Loucy (cell line): ENCODE data around the gene TACC2.

Experiments
- H2AFZ ChIP-seq: fragments of 200-600 bp; sonication (generic); 2 replicates; pipeline ENCODE4 v1.6.0; 2016; ENCODE audit warnings: antibody characterized with exemption, mild to moderate bottlenecking, low read length, moderate library complexity
- H3F3A ChIP-seq: fragments of 200-600 bp; 2 replicates; pipeline ENCODE4 v1.6.0; 2016; ENCODE audit warnings: antibody characterized with exemption, low read depth, mild to moderate bottlenecking
- H3K27me3 ChIP-seq: fragments of 200-600 bp; sonication (generic); 2 replicates; pipeline ENCODE4 v1.6.1; 2014; ENCODE audit warnings: low read length, mild to moderate bottlenecking; ENCODE audit not compliant: insufficient read depth, poor library complexity, severe bottlenecking
- H3K36me3 ChIP-seq: fragments of 200-600 bp; sonication (generic); 2 replicates; pipeline ENCODE4 v1.6.1; 2016; ENCODE audit warnings: low read length; ENCODE audit not compliant: insufficient read depth
- H3K4me1 ChIP-seq: fragments of 200-600 bp; sonication (generic); 2 replicates; pipeline ENCODE4 v1.5.1; 2014; ENCODE audit warnings: low read length, mild to moderate bottlenecking; ENCODE audit not compliant: insufficient read depth, poor library complexity, severe bottlenecking
- H3K4me2 ChIP-seq: fragments of 200-600 bp; sonication (generic); 2 replicates; pipeline ENCODE4 v1.6.0; 2014; ENCODE audit warnings: antibody characterized with exemption, low read length, low read depth, mild to moderate bottlenecking; ENCODE audit not compliant: poor library complexity, severe bottlenecking
- H3K4me3 ChIP-seq: fragments of 200-600 bp; sonication (generic); 2 replicates; pipeline ENCODE4 v1.5.1; 2014; ENCODE audit warnings: low read length, mild to moderate bottlenecking, mixed read lengths; ENCODE audit not compliant: poor library complexity, severe bottlenecking
- H3K79me2 ChIP-seq: fragments of 200-600 bp; sonication (generic); 2 replicates; pipeline ENCODE4 v1.6.1; 2014; ENCODE audit warnings: low read length; ENCODE audit not compliant: insufficient read depth
- H3K9ac ChIP-seq: fragments of 200-600 bp; sonication (generic); 2 replicates; pipeline ENCODE4 v1.6.0; 2014; ENCODE audit warnings: mild to moderate bottlenecking, low read depth, low read length, moderate library complexity; ENCODE audit not compliant: poor library complexity, severe bottlenecking
- H3K9me2 ChIP-seq: fragments of 200-600 bp; sonication (generic); replicated peaks from 2 replicates; pipeline ENCODE4 v1.6.1; 2016; ENCODE audit warnings: low read depth, low read length, mixed read lengths
- H3K9me3 ChIP-seq: fragments of 200-600 bp; sonication (generic); 2 replicates; pipeline ENCODE4 v1.6.1; 2014; ENCODE audit warnings: mild to moderate bottlenecking, antibody characterized with exemption, low read length, low read depth; ENCODE audit not compliant: insufficient read depth
- H4K20me1 ChIP-seq: fragments of 200-600 bp; sonication (generic); 2 replicates; pipeline ENCODE4 v1.6.0; 2014; ENCODE audit warnings: antibody characterized with exemption, low read length, mild to moderate bottlenecking; ENCODE audit not compliant: insufficient read depth, poor library complexity, severe bottlenecking
- EZH2phosphoT487 ChIP-seq: fragments of 200-600 bp; IDR thresholded peaks from 2 replicates; pipeline ENCODE4 v1.6.1; 2018; ENCODE audit warnings: antibody characterized with exemption, mild to moderate bottlenecking, moderate library complexity, borderline replicate concordance
- TF ChIP-seq, protein P1 (sequence below): fragments of 200-600 bp; sonication (generic); conservative IDR thresholded peaks from 2 replicates; pipeline ENCODE4 v1.5.1; 2014; ENCODE audit warnings: mild to moderate bottlenecking, antibody characterized with exemption, low read length

TACC2 gene

GRCh38 chr10:122050811-122051210, 61.8 kb downstream of the TACC2 start:
- Histone ChIP-seq H3F3A (no peaks in the 10 kb centered on the region), H3K9me2 (no peaks in the 10 kb centered on the region), H3K9me3 (peaks cover 8% of the 10 kb centered on the region; the same call in 1 of the 2 replicates), H3K79me2 (no peaks in the 10 kb centered on the region), H3K27me3 (no peaks in the 10 kb centered on the region), H3K4me1 (no peaks in the 10 kb centered on the region), H3K4me2 (no peak overlapping the region), H3K9ac (no peak overlapping the region), H2AFZ (no peak overlapping the region), H4K20me1 (no peaks in the 10 kb centered on the region), H3K36me3 (no peaks in the 10 kb centered on the region), H3K4me3 (no peak overlapping the region)
- TF ChIP-seq, protein P1, sequence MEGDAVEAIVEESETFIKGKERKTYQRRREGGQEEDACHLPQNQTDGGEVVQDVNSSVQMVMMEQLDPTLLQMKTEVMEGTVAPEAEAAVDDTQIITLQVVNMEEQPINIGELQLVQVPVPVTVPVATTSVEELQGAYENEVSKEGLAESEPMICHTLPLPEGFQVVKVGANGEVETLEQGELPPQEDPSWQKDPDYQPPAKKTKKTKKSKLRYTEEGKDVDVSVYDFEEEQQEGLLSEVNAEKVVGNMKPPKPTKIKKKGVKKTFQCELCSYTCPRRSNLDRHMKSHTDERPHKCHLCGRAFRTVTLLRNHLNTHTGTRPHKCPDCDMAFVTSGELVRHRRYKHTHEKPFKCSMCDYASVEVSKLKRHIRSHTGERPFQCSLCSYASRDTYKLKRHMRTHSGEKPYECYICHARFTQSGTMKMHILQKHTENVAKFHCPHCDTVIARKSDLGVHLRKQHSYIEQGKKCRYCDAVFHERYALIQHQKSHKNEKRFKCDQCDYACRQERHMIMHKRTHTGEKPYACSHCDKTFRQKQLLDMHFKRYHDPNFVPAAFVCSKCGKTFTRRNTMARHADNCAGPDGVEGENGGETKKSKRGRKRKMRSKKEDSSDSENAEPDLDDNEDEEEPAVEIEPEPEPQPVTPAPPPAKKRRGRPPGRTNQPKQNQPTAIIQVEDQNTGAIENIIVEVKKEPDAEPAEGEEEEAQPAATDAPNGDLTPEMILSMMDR: no peak
- TF ChIP-seq EZH2phosphoT487: no peak

DNA sequence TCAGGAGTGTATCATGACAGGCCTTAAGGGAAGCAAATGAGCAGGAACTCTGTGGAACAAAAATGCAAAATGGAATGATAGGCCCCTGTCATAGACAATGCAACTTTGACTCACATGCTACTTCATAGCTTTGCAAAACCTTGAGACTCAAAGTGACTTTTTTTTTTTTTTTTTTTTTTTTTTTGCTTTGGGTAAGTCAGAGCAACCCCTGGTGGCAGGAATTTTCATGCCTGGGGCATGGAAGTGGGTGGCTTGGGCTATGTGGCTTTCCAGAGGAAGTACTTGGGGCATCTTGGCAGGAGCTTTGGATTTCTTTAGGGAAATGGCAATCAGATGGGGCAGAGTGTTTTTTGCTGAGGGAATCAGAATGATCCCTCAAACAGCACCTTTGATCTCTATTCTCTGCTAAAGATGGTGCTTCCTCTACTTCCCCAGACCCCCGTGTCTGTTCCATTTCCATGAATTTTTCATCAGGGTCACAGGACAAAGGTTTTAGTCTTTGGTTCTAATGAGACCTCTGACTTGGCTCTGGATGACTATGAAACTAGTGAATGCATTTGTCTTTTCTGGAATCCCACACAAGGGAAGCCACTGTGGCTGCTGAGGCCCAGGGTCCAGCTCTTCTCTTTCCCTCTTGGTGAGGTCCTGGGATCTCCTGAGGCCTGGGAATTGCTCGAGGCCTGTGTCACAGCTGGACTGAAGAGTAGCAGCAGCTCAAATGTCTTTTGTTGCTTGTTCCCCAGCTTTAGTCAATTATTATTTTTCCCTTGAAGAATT, 62.8 kb downstream of the TACC2 start:
- Histone ChIP-seq H3K9me3 (peaks cover 8% of the 10 kb centered on the region; the same call in 1 of the 2 replicates), H3K4me1 (no peaks in the 10 kb centered on the region), H3K9me2 (no peaks in the 10 kb centered on the region), H3K79me2 (no peaks in the 10 kb centered on the region), H2AFZ (no peak overlapping the region), H3K4me3 (no peak overlapping the region), H3K27me3 (no peaks in the 10 kb centered on the region), H3K4me2 (no peak overlapping the region), H3F3A (no peaks in the 10 kb centered on the region), H4K20me1 (no peaks in the 10 kb centered on the region), H3K9ac (no peak overlapping the region), H3K36me3 (no peaks in the 10 kb centered on the region)
- TF ChIP-seq, protein P1: no peak
- no peak for TF ChIP-seq EZH2phosphoT487

GRCh38 chr10:122052701-122053100, 63.7 kb downstream of the TACC2 start:
- Histone ChIP-seq H3K4me2 (no peak overlapping the region), H3K27me3 (no peaks in the 10 kb centered on the region), H3K9ac (no peak overlapping the region), H2AFZ (no peak overlapping the region), H3K4me3 (no peak overlapping the region), H4K20me1 (no peaks in the 10 kb centered on the region), H3K4me1 (no peaks in the 10 kb centered on the region), H3K9me3 (peaks cover 8% of the 10 kb centered on the region; the same call in 1 of the 2 replicates), H3F3A (no peaks in the 10 kb centered on the region), H3K79me2 (no peaks in the 10 kb centered on the region), H3K36me3 (no peaks in the 10 kb centered on the region), H3K9me2 (no peaks in the 10 kb centered on the region)
- TF ChIP-seq, protein P1: no peak
- no peak for TF ChIP-seq EZH2phosphoT487
